ENCODE measurements around the gene PLA2R1.
"Not testable (repeated sequence)": the region's sequence is repeated elsewhere in the genome, so short reads cannot be mapped to it uniquely, and the experiment has no call there.

Gene PLA2R1

GRCh38 chr2:159970548-159970947 lies 91.9 kb downstream of the PLA2R1 start:
- H3K36me3 ChIP-seq (ENCODE audit: control insufficient read depth in 1 of 2, insufficient read depth in 2 of 2, low read length in 2 of 2); H3K9me3 ChIP-seq (ENCODE audit: control insufficient read depth in 1 of 2, low read length in 2 of 2); H3K9ac ChIP-seq (ENCODE audit: low read depth in 1 of 2, low read length in 2 of 2); H3K4me3 ChIP-seq (ENCODE audit: low read depth in 1 of 2, low read length in 2 of 2); H3K27ac ChIP-seq (ENCODE audit: low read depth, low read length); H3K4me1 ChIP-seq (ENCODE audit: control insufficient read depth in 1 of 2, insufficient read depth in 2 of 2, low read length in 2 of 2); H3K27me3 ChIP-seq (ENCODE audit: control insufficient read depth in 1 of 2, insufficient read depth in 2 of 2, low read length in 2 of 2): not testable (repeated sequence)

GRCh38 chr2:159968279-159968900 lies 94.0 kb downstream of the PLA2R1 start:
- Histone ChIP-seq H3K9me3 (ENCODE audit: control insufficient read depth in 1 of 2, low read length in 2 of 2) (no peaks in the 10 kb centered on the region), H3K27ac (ENCODE audit: low read depth, low read length) (no peak overlapping the region), H3K27me3 (ENCODE audit: control insufficient read depth in 1 of 2, insufficient read depth in 2 of 2, low read length in 2 of 2) (no peaks in the 10 kb centered on the region), H3K4me1 (ENCODE audit: control insufficient read depth in 1 of 2, insufficient read depth in 2 of 2, low read length in 2 of 2) (no peaks in the 10 kb centered on the region), H3K9ac (ENCODE audit: low read depth in 1 of 2, low read length in 2 of 2) (no peak overlapping the region), H3K4me3 (ENCODE audit: low read depth in 1 of 2, low read length in 2 of 2) (no peak overlapping the region), H3K36me3 (ENCODE audit: control insufficient read depth in 1 of 2, insufficient read depth in 2 of 2, low read length in 2 of 2) (peaks cover 0 to 14% of the 10 kb centered on the region in 2 donors)

- Histone ChIP-seq H3K9me3 (ENCODE audit: control insufficient read depth in 1 of 2, low read length in 2 of 2) (no peaks in the 10 kb centered on the region), H3K27ac (ENCODE audit: low read depth, low read length) (no peak overlapping the region), H3K9ac (ENCODE audit: low read depth in 1 of 2, low read length in 2 of 2) (no peak overlapping the region), H3K4me3 (ENCODE audit: low read depth in 1 of 2, low read length in 2 of 2) (no peak overlapping the region), H3K36me3 (ENCODE audit: control insufficient read depth in 1 of 2, insufficient read depth in 2 of 2, low read length in 2 of 2) (peaks cover 0 to 18% of the 10 kb centered on the region in 2 donors), H3K27me3 (ENCODE audit: control insufficient read depth in 1 of 2, insufficient read depth in 2 of 2, low read length in 2 of 2) (no peaks in the 10 kb centered on the region), H3K4me1 (ENCODE audit: control insufficient read depth in 1 of 2, insufficient read depth in 2 of 2, low read length in 2 of 2) (no peaks in the 10 kb centered on the region)
Observed at GRCh38 chr2:159963700-159964099, 98.7 kb downstream of the PLA2R1 start.

- H3K9me3 ChIP-seq (ENCODE audit: control insufficient read depth in 1 of 2, low read length in 2 of 2); H3K4me1 ChIP-seq (ENCODE audit: control insufficient read depth in 1 of 2, insufficient read depth in 2 of 2, low read length in 2 of 2); H3K27me3 ChIP-seq (ENCODE audit: control insufficient read depth in 1 of 2, insufficient read depth in 2 of 2, low read length in 2 of 2); H3K9ac ChIP-seq (ENCODE audit: low read depth in 1 of 2, low read length in 2 of 2); H3K4me3 ChIP-seq (ENCODE audit: low read depth in 1 of 2, low read length in 2 of 2); H3K27ac ChIP-seq (ENCODE audit: low read depth, low read length): not testable (repeated sequence)
- H3K36me3 ChIP-seq (ENCODE audit: control insufficient read depth in 1 of 2, insufficient read depth in 2 of 2, low read length in 2 of 2) = peaks cover 0 to 18% of the 10 kb centered on the region in 2 donors
Observed at GRCh38 chr2:159962513-159962912, 99.9 kb downstream of the PLA2R1 start.

- Histone ChIP-seq H3K4me3 (ENCODE audit: low read depth in 1 of 2, low read length in 2 of 2) (no peak overlapping the region), H3K27me3 (ENCODE audit: control insufficient read depth in 1 of 2, insufficient read depth in 2 of 2, low read length in 2 of 2) (no peaks in the 10 kb centered on the region), H3K36me3 (ENCODE audit: control insufficient read depth in 1 of 2, insufficient read depth in 2 of 2, low read length in 2 of 2) (peaks cover 0 to 13% of the 10 kb centered on the region in 2 donors), H3K9me3 (ENCODE audit: control insufficient read depth in 1 of 2, low read length in 2 of 2) (no peaks in the 10 kb centered on the region), H3K27ac (ENCODE audit: low read depth, low read length) (no peak overlapping the region), H3K9ac (ENCODE audit: low read depth in 1 of 2, low read length in 2 of 2) (no peak overlapping the region), H3K4me1 (ENCODE audit: control insufficient read depth in 1 of 2, insufficient read depth in 2 of 2, low read length in 2 of 2) (no peaks in the 10 kb centered on the region)
Observed at GRCh38 chr2:159961451-159961850, 101.0 kb downstream of the PLA2R1 start.

- no peak overlapping the region for H3K27ac ChIP-seq (ENCODE audit: low read depth, low read length)
- H3K36me3 ChIP-seq (ENCODE audit: control insufficient read depth in 1 of 2, insufficient read depth in 2 of 2, low read length in 2 of 2) = peaks cover 0 to 13% of the 10 kb centered on the region in 2 donors
- no peaks in the 10 kb centered on the region for H3K9me3 ChIP-seq (ENCODE audit: control insufficient read depth in 1 of 2, low read length in 2 of 2)
- no peak overlapping the region for H3K4me3 ChIP-seq (ENCODE audit: low read depth in 1 of 2, low read length in 2 of 2)
- H3K27me3 ChIP-seq (ENCODE audit: control insufficient read depth in 1 of 2, insufficient read depth in 2 of 2, low read length in 2 of 2) = no peaks in the 10 kb centered on the region
- H3K9ac ChIP-seq (ENCODE audit: low read depth in 1 of 2, low read length in 2 of 2) = no peak overlapping the region
- H3K4me1 ChIP-seq (ENCODE audit: control insufficient read depth in 1 of 2, insufficient read depth in 2 of 2, low read length in 2 of 2) = no peaks in the 10 kb centered on the region
Observed at GRCh38 chr2:159961037-159961436, 101.4 kb downstream of the PLA2R1 start.

GRCh38 chr2:159960414-159960813 lies 102.0 kb downstream of the PLA2R1 start:
- Histone ChIP-seq H3K36me3 (ENCODE audit: control insufficient read depth in 1 of 2, insufficient read depth in 2 of 2, low read length in 2 of 2) (peaks cover 0 to 9% of the 10 kb centered on the region in 2 donors), H3K9ac (ENCODE audit: low read depth in 1 of 2, low read length in 2 of 2) (no peak overlapping the region), H3K4me3 (ENCODE audit: low read depth in 1 of 2, low read length in 2 of 2) (no peak overlapping the region), H3K4me1 (ENCODE audit: control insufficient read depth in 1 of 2, insufficient read depth in 2 of 2, low read length in 2 of 2) (no peaks in the 10 kb centered on the region), H3K27me3 (ENCODE audit: control insufficient read depth in 1 of 2, insufficient read depth in 2 of 2, low read length in 2 of 2) (no peaks in the 10 kb centered on the region), H3K9me3 (ENCODE audit: control insufficient read depth in 1 of 2, low read length in 2 of 2) (no peaks in the 10 kb centered on the region), H3K27ac (ENCODE audit: low read depth, low read length) (no peak overlapping the region)

GRCh38 chr2:159959136-159959535 lies 103.3 kb downstream of the PLA2R1 start:
- H3K4me3 ChIP-seq (ENCODE audit: low read depth in 1 of 2, low read length in 2 of 2) = no peak overlapping the region
- H3K9me3 ChIP-seq (ENCODE audit: control insufficient read depth in 1 of 2, low read length in 2 of 2) = no peaks in the 10 kb centered on the region
- peaks cover 0 to 9% of the 10 kb centered on the region in 2 donors for H3K36me3 ChIP-seq (ENCODE audit: control insufficient read depth in 1 of 2, insufficient read depth in 2 of 2, low read length in 2 of 2)
- no peak overlapping the region for H3K9ac ChIP-seq (ENCODE audit: low read depth in 1 of 2, low read length in 2 of 2)
- H3K27me3 ChIP-seq (ENCODE audit: control insufficient read depth in 1 of 2, insufficient read depth in 2 of 2, low read length in 2 of 2) = no peaks in the 10 kb centered on the region
- no peaks in the 10 kb centered on the region for H3K4me1 ChIP-seq (ENCODE audit: control insufficient read depth in 1 of 2, insufficient read depth in 2 of 2, low read length in 2 of 2)
- H3K27ac ChIP-seq (ENCODE audit: low read depth, low read length) = no peak overlapping the region

GRCh38 chr2:159953136-159953823 lies 109.1 kb downstream of the PLA2R1 start:
- H3K27me3 ChIP-seq (ENCODE audit: control insufficient read depth in 1 of 2, insufficient read depth in 2 of 2, low read length in 2 of 2) = no peaks in the 10 kb centered on the region
- no peak overlapping the region for H3K9ac ChIP-seq (ENCODE audit: low read depth in 1 of 2, low read length in 2 of 2)
- H3K9me3 ChIP-seq (ENCODE audit: control insufficient read depth in 1 of 2, low read length in 2 of 2) = no peaks in the 10 kb centered on the region
- H3K36me3 ChIP-seq (ENCODE audit: control insufficient read depth in 1 of 2, insufficient read depth in 2 of 2, low read length in 2 of 2) = peaks cover 0 to 15% of the 10 kb centered on the region in 2 donors
- no peaks in the 10 kb centered on the region for H3K4me1 ChIP-seq (ENCODE audit: control insufficient read depth in 1 of 2, insufficient read depth in 2 of 2, low read length in 2 of 2)
- no peak overlapping the region for H3K4me3 ChIP-seq (ENCODE audit: low read depth in 1 of 2, low read length in 2 of 2)
- no peak overlapping the region for H3K27ac ChIP-seq (ENCODE audit: low read depth, low read length)

GRCh38 chr2:159946326-159946999 lies 116.0 kb downstream of the PLA2R1 start:
- H3K9me3 ChIP-seq (ENCODE audit: control insufficient read depth in 1 of 2, low read length in 2 of 2) = no peaks in the 10 kb centered on the region
- no peak overlapping the region for H3K27ac ChIP-seq (ENCODE audit: low read depth, low read length)
- H3K36me3 ChIP-seq (ENCODE audit: control insufficient read depth in 1 of 2, insufficient read depth in 2 of 2, low read length in 2 of 2) = peaks cover 0 to 11% of the 10 kb centered on the region in 2 donors
- no peaks in the 10 kb centered on the region for H3K27me3 ChIP-seq (ENCODE audit: control insufficient read depth in 1 of 2, insufficient read depth in 2 of 2, low read length in 2 of 2)
- no peak overlapping the region for H3K4me3 ChIP-seq (ENCODE audit: low read depth in 1 of 2, low read length in 2 of 2)
- H3K4me1 ChIP-seq (ENCODE audit: control insufficient read depth in 1 of 2, insufficient read depth in 2 of 2, low read length in 2 of 2) = no peaks in the 10 kb centered on the region
- H3K9ac ChIP-seq (ENCODE audit: low read depth in 1 of 2, low read length in 2 of 2) = no peak overlapping the region
